CD4-positive, alpha-beta memory T cell (primary cell): ENCODE results near the gene TCF21. TPM values are rescaled to one million over a fixed set of nuclear protein-coding genes. Genes with fewer than 3 reads are reported as not detected.
"Not testable (repeated sequence)": the region's sequence is repeated elsewhere in the genome, so short reads cannot be mapped to it uniquely, and the experiment has no call there.

Source experiments
- CTCF ChIA-PET: fragments of 350-600 bp; sonication (Branson Sonifier 250); formaldehyde crosslinking; loops from one replicate; lab custom pipeline; 2021; ENCODE audit warnings: inconsistent platforms; ENCODE audit not compliant: partially characterized antibody; lab: Charles Lee
- POLR2A ChIA-PET: fragments of 350-600 bp; sonication (Branson Sonifier 250); formaldehyde crosslinking; loops from one replicate; lab custom pipeline; 2021; ENCODE audit not compliant: partially characterized antibody; lab: Charles Lee
- DNase-seq, 5 donors: peaks; one replicate each; pipeline versions ENCODE4 v3.0.0 to v3.0.0-alpha.2; 2020 to 2022; ENCODE audit warnings: mixed read lengths in 1 of 5
- H3K27ac ChIP-seq: one replicate; pipeline ENCODE4 v1.7.0; 2013; ENCODE audit warnings: low read depth, low read length
- H3K27me3 ChIP-seq: 2 replicates; pipeline ENCODE4 v1.7.0; 2013; ENCODE audit warnings: mild to moderate bottlenecking, low read length, moderate library complexity; ENCODE audit not compliant: insufficient read depth
- H3K36me3 ChIP-seq: 2 replicates; pipeline ENCODE4 v1.7.0; 2013; ENCODE audit warnings: mild to moderate bottlenecking, low read length, moderate library complexity; ENCODE audit not compliant: insufficient read depth
- H3K4me1 ChIP-seq: 2 replicates; pipeline ENCODE4 v1.7.0; 2013; ENCODE audit warnings: mild to moderate bottlenecking, low read length, moderate library complexity; ENCODE audit not compliant: insufficient read depth
- H3K4me3 ChIP-seq, 2 donors: one replicate each; pipeline ENCODE4 v1.7.0; 2013; ENCODE audit warnings: low read length in 2 of 2, mild to moderate bottlenecking in 1 of 2
- H3K9me3 ChIP-seq, 2 donors: one replicate each; pipeline ENCODE4 v1.7.0; 2013; ENCODE audit warnings: low read length in 2 of 2, control low read depth in 1 of 2; ENCODE audit not compliant: control insufficient read depth in 1 of 2
- H3K27ac Mint-ChIP-seq, 7 donors: one replicate each; pipeline ENCODE4 v1.8.0; 2020 to 2021; ENCODE audit warnings: mixed read lengths in 7 of 7, mild to moderate bottlenecking in 6 of 7, inconsistent platforms in 3 of 7, moderate library complexity in 3 of 7
- H3K27me3 Mint-ChIP-seq, 2 donors: one replicate each; pipeline ENCODE4 v1.8.0; 2020 to 2021; ENCODE audit warnings: mixed read lengths in 2 of 2
- H3K36me3 Mint-ChIP-seq, 2 donors: one replicate each; pipeline ENCODE4 v1.8.0; 2020 to 2021; ENCODE audit warnings: mixed read lengths in 2 of 2, inconsistent platforms in 1 of 2, mild to moderate bottlenecking in 1 of 2
- H3K4me1 Mint-ChIP-seq, 4 donors: one replicate each; pipeline ENCODE4 v1.8.0; 2020 to 2021; ENCODE audit warnings: mixed read lengths in 4 of 4, mild to moderate bottlenecking in 1 of 4
- H3K4me3 Mint-ChIP-seq, 8 donors: one replicate each; pipeline ENCODE4 v1.8.0; 2020 to 2021; ENCODE audit warnings: mixed read lengths in 8 of 8, mild to moderate bottlenecking in 7 of 8, moderate library complexity in 6 of 8, inconsistent platforms in 3 of 8
- H3K9me3 Mint-ChIP-seq, 8 donors: one replicate each; pipeline ENCODE4 v1.8.0; 2020 to 2021; ENCODE audit warnings: mixed read lengths in 8 of 8, mild to moderate bottlenecking in 5 of 8, inconsistent platforms in 3 of 8, moderate library complexity in 1 of 8
- intact Hi-C: fragments of 100-400 bp; cut with micrococcal nuclease; formaldehyde crosslinking; loops from one replicate; pipeline ENCODE4 v1.15.1; 2023
- polyA plus RNA-seq, 2 donors: library from polyadenylated mRNA; unstranded; fragments of 300-500 nt; fragmentation: Illumina TruSeq; gene quantifications; one replicate each; pipeline ENCODE4 v1.2.3, GENCODE V29; 2021
- total RNA-seq, 2 experiments: library from RNA; stranded (reverse); gene quantifications; one replicate each; pipeline ENCODE4 v1.2.3, GENCODE V29; 2021

The TCF21 gene
- total and polyA plus RNA-seq, 4 experiments from 2014 or later, result not detected

DNA sequence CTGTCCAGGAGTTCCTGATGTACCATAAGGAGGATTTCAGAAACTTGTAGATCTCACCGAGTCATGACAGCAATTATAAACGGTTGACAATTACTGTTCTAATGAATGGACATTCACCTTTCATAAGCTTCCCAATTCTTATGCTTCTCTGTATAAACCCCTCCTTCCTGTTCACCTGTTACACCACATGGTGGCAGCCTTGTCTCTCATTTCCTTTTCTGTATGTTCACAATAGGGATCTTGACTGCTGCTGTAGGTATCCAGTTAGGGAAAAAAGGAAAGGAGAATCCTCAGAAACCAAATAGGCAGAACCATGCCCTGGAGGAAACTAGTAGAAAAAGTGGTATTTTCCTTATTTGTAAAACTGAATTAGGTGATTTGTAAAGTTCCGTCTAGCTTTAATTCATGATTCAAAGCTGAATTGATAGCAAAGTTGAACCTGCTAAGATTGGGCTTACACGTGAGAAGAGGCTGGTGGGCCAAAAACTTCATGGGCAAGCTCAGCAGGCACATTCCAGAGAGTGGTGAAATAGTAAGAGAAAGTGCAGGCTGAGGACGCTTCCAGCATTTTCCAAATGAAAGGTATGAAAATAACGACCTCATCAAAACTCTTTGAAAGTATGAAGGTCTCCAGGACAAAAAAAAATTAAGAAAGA lies 35.2 kb downstream of the TCF21 start:
- ChIA-PET POLR2A (interaction anchor here (0.6 to 1.8 kb wide), 6 partner anchors 28 to 174 kb away, joined by 3 to 8 read pairs (median 3); partner anchors contain the start of gene TBPL1), CTCF (interaction anchor here (0.5 to 10.1 kb wide), 44 partner anchors 8 to 1411 kb away, joined by 3 to 281 read pairs (median 6); partner anchors contain the start of genes STX7 and TBPL1)
- Histone ChIP-seq H3K9me3 (no peaks in the 10 kb centered on the region), H3K27me3 (no peaks in the 10 kb centered on the region), H3K4me3 (no peak overlapping the region), H3K4me1 (no peaks in the 10 kb centered on the region), H3K36me3 (no peaks in the 10 kb centered on the region), H3K27ac (no peak overlapping the region)
- H3K4me1 Mint-ChIP-seq, result no peaks in the 10 kb centered on the region
- H3K4me3 Mint-ChIP-seq, result no peak overlapping the region
- peaks cover 15 to 21% of the 10 kb centered on the region in 2 donors for H3K27me3 Mint-ChIP-seq
- no peak overlapping the region for H3K27ac Mint-ChIP-seq
- no peaks in the 10 kb centered on the region for H3K9me3 Mint-ChIP-seq
- H3K36me3 Mint-ChIP-seq, result no peaks in the 10 kb centered on the region
- intact Hi-C loops, result loop anchor here (1.0 kb wide), 4 partner anchors 28 to 173 kb away; no protein-coding TSS in a partner anchor
- peak; percentile 56 to 62 (median 57) for DNase-seq

GRCh38 chr6:133931221-133931620 lies 42.3 kb downstream of the TCF21 start:
- POLR2A ChIA-PET, H3K27me3 ChIP-seq, H3K4me1 ChIP-seq, H3K27ac ChIP-seq, H3K9me3 ChIP-seq, intact Hi-C loops, H3K4me3 Mint-ChIP-seq, CTCF ChIA-PET, DNase-seq, H3K36me3 ChIP-seq, H3K4me3 ChIP-seq, H3K4me1 Mint-ChIP-seq: not testable (repeated sequence)
- peaks cover 2 to 27% (median 13%) of the 10 kb centered on the region in 8 donors for H3K9me3 Mint-ChIP-seq
- peak overlapping the region in 1 of 7 donors; percentile 36 for H3K27ac Mint-ChIP-seq
- H3K27me3 Mint-ChIP-seq, result peaks cover 28 to 37% of the 10 kb centered on the region in 2 donors
- peaks cover 8 to 13% of the 10 kb centered on the region in 2 donors for H3K36me3 Mint-ChIP-seq

DNA sequence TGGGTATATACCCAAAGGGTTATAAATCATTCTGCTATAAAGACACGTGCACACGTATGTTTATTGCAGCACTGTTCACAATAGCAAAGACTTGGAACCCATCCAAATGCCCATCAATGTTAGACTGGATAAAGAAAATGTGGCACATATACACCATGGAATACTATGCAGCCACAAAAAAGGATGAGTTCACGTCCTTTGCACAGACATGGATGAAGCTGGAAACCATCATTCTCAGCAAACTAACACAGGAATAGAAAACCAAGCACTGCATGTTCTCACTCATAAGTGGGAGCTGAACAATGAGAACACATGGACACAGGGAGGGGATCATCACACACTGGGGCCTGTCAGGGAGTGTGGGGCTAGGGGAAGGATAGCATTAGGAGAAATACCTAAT lies 47.4 kb downstream of the TCF21 start:
- Mint-ChIP-seq H3K9me3 (peaks cover 2 to 26% (median 13%) of the 10 kb centered on the region in 8 donors), H3K36me3 (peaks cover 8 to 13% of the 10 kb centered on the region in 2 donors), H3K27me3 (peaks cover 19 to 34% of the 10 kb centered on the region in 2 donors)
- H3K27ac ChIP-seq, POLR2A ChIA-PET, H3K27ac Mint-ChIP-seq, H3K36me3 ChIP-seq, H3K27me3 ChIP-seq, H3K9me3 ChIP-seq, H3K4me1 Mint-ChIP-seq, H3K4me3 Mint-ChIP-seq, intact Hi-C loops, H3K4me1 ChIP-seq, DNase-seq, H3K4me3 ChIP-seq: not testable (repeated sequence)
- CTCF ChIA-PET, result interaction anchor here (1.9 kb wide), 1 partner anchor 20 kb away, joined by 7 read pairs; no protein-coding TSS in a partner anchor

- Mint-ChIP-seq H3K4me1 (peaks cover 0 to 4% (median 2%) of the 10 kb centered on the region in 4 donors), H3K9me3 (peaks cover 0 to 20% (median 11%) of the 10 kb centered on the region in 8 donors), H3K36me3 (peaks cover 6 to 11% of the 10 kb centered on the region in 2 donors), H3K4me3 (no peak overlapping the region), H3K27me3 (peaks cover 10 to 24% of the 10 kb centered on the region in 2 donors), H3K27ac (no peak overlapping the region)
- Histone ChIP-seq H3K27me3 (no peaks in the 10 kb centered on the region), H3K4me3 (no peak overlapping the region), H3K36me3 (no peaks in the 10 kb centered on the region), H3K9me3 (no peaks in the 10 kb centered on the region), H3K4me1 (no peaks in the 10 kb centered on the region), H3K27ac (no peak overlapping the region)
- intact Hi-C loops, result no loop called here
- ChIA-PET CTCF (interaction anchor here (1.4 to 2.2 kb wide), 5 partner anchors 13 to 35 kb away, joined by 4 to 13 read pairs (median 5); no protein-coding TSS in a partner anchor), POLR2A (no interaction called here)
- no peak for DNase-seq
Observed at GRCh38 chr6:133937909-133938308, 49.0 kb downstream of the TCF21 start.

GRCh38 chr6:133938533-133938932 lies 49.6 kb downstream of the TCF21 start:
- Mint-ChIP-seq H3K4me3 (no peak overlapping the region), H3K27me3 (peaks cover 7 to 18% of the 10 kb centered on the region in 2 donors), H3K36me3 (peaks cover 2 to 4% of the 10 kb centered on the region in 2 donors), H3K9me3 (peaks cover 0 to 15% (median 7%) of the 10 kb centered on the region in 8 donors), H3K27ac (no peak overlapping the region), H3K4me1 (peaks cover 0 to 4% (median 2%) of the 10 kb centered on the region in 4 donors)
- no peak for DNase-seq
- no peak overlapping the region for H3K4me3 ChIP-seq
- H3K9me3 ChIP-seq, result no peaks in the 10 kb centered on the region
- ChIA-PET POLR2A (no interaction called here), CTCF (interaction anchor here (1.4 to 2.2 kb wide), 3 partner anchors 14 to 32 kb away, joined by 4 to 13 read pairs (median 5); no protein-coding TSS in a partner anchor)
- no peaks in the 10 kb centered on the region for H3K27me3 ChIP-seq
- intact Hi-C loops, result no loop called here
- no peaks in the 10 kb centered on the region for H3K4me1 ChIP-seq
- H3K36me3 ChIP-seq, result no peaks in the 10 kb centered on the region
- H3K27ac ChIP-seq, result no peak overlapping the region

- Histone ChIP-seq H3K4me1 (no peaks in the 10 kb centered on the region), H3K4me3 (no peak overlapping the region), H3K36me3 (no peaks in the 10 kb centered on the region), H3K27ac (no peak overlapping the region), H3K9me3 (no peaks in the 10 kb centered on the region), H3K27me3 (no peaks in the 10 kb centered on the region)
- Mint-ChIP-seq H3K27ac (no peak overlapping the region), H3K36me3 (no peaks in the 10 kb centered on the region), H3K27me3 (peaks cover 8 to 17% of the 10 kb centered on the region in 2 donors), H3K4me1 (peaks cover 0 to 4% (median 2%) of the 10 kb centered on the region in 4 donors), H3K4me3 (no peak overlapping the region), H3K9me3 (peaks cover 0 to 8% (median 0%) of the 10 kb centered on the region in 8 donors)
- ChIA-PET CTCF (no interaction called here), POLR2A (no interaction called here)
- no peak for DNase-seq
- intact Hi-C loops, result no loop called here
Observed at GRCh38 chr6:133939778-133940667, 51.1 kb downstream of the TCF21 start.
